Activated CD4-positive, alpha-beta T cell treated with anti-CD3 and anti-CD28 coated beads, Interleukin-2, amount 50 U/mL, for 4 hours (primary cell): ENCODE results near the gene CHTF8.
"Not testable (repeated sequence)": the region's sequence is repeated elsewhere in the genome, so short reads cannot be mapped to it uniquely, and the experiment has no call there.

ENCODE experiments used
- DNase-seq, 2 experiments: peaks; one replicate each; pipeline ENCODE4 v3.0.0-alpha.2; 2020

CHTF8 gene

GRCh38 chr16:69132424-69133252 lies at the start of gene CHTF8, which contains the start of gene UTP4:
Gene CHTF8, minus strand, starts transcription at chr16:69132588. Its CDS starts 11,130 bp downstream, at chr16:69121458.
Gene UTP4, plus strand, starts transcription at chr16:69132649. Its CDS starts 811 bp downstream, at chr16:69133460.
- peak; percentile 82 to 86 for DNase-seq

- DNase-seq: no peak
Observed at GRCh38 chr16:69180011-69180338, 47.6 kb upstream of the CHTF8 start.

GRCh38 chr16:69179328-69180010 lies 47.1 kb upstream of the CHTF8 start:
- DNase-seq: no peak

- DNase-seq: no peak
Observed at GRCh38 chr16:69176033-69176800, 43.8 kb upstream of the CHTF8 start.

GRCh38 chr16:69171325-69172084 lies 39.1 kb upstream of the CHTF8 start:
- no peak for DNase-seq

GRCh38 chr16:69169607-69170352 lies 37.4 kb upstream of the CHTF8 start:
- DNase-seq: no peak

GRCh38 chr16:69169051-69169450 lies 36.7 kb upstream of the CHTF8 start:
- no peak for DNase-seq

- DNase-seq: no peak
Observed at GRCh38 chr16:69166946-69167930, 34.9 kb upstream of the CHTF8 start.

- peak; percentile 69 to 80 for DNase-seq
Observed at GRCh38 chr16:69166221-69166833, 33.9 kb upstream of the CHTF8 start.

GRCh38 chr16:69165584-69165983 lies 33.2 kb upstream of the CHTF8 start:
- DNase-seq: no peak

- no peak for DNase-seq
Observed at GRCh38 chr16:69160192-69160591, 27.8 kb upstream of the CHTF8 start.

- no peak for DNase-seq
Observed at GRCh38 chr16:69157196-69157595, 24.8 kb upstream of the CHTF8 start.

GRCh38 chr16:69150146-69150865 lies 17.9 kb upstream of the CHTF8 start:
- DNase-seq: peak; percentile 21 to 30

GRCh38 chr16:69149621-69150020 lies 17.2 kb upstream of the CHTF8 start:
- DNase-seq: not testable (repeated sequence)

GRCh38 chr16:69145658-69146057 lies 13.3 kb upstream of the CHTF8 start:
- no peak for DNase-seq

- no peak for DNase-seq
Observed at GRCh38 chr16:69143116-69143515, 10.7 kb upstream of the CHTF8 start.

GRCh38 chr16:69141936-69142335 lies 9.5 kb upstream of the CHTF8 start:
- no peak for DNase-seq

- no peak for DNase-seq
Observed at GRCh38 chr16:69141014-69141413, 8.6 kb upstream of the CHTF8 start.

GRCh38 chr16:69139464-69139863 lies 7.1 kb upstream of the CHTF8 start:
- not testable (repeated sequence) for DNase-seq
